ENCODE measurements around the gene LAMP1. TPM values are rescaled to one million over a fixed set of nuclear protein-coding genes. Genes with fewer than 3 reads are reported as not detected.
"Not testable (repeated sequence)": the region's sequence is repeated elsewhere in the genome, so short reads cannot be mapped to it uniquely, and the experiment has no call there.

Gene LAMP1
- total RNA-seq, 1 experiment from 2014 or later: 199 TPM

- no peak for DNase-seq (ENCODE audit: low spot score)
- in situ Hi-C loops (cut with HindIII; ENCODE audit: low sequenced_read_pairs): no loop called here
Observed at GRCh38 chr13:113293686-113294085, 3.4 kb upstream of the LAMP1 start.

GRCh38 chr13:113295776-113296175 lies 1.3 kb upstream of the LAMP1 start:
- in situ Hi-C loops (cut with HindIII; ENCODE audit: low sequenced_read_pairs): no loop called here

GRCh38 chr13:113297370-113298042 lies 467 bp downstream of the LAMP1 start:
- in situ Hi-C loops (cut with HindIII; ENCODE audit: low sequenced_read_pairs): no loop called here
- DNase-seq (ENCODE audit: low spot score): peak; percentile 13

More at GRCh38 chr13:113295776-113296175, 1.3 kb upstream of the LAMP1 start:
- DNase-seq (ENCODE audit: low spot score): no peak

- DNase-seq (ENCODE audit: low spot score): no peak
- in situ Hi-C loops (cut with HindIII; ENCODE audit: low sequenced_read_pairs): no loop called here
Observed at GRCh38 chr13:113298043-113298945, 1.3 kb downstream of the LAMP1 start.

GRCh38 chr13:113299951-113300350 lies 2.9 kb downstream of the LAMP1 start:
- in situ Hi-C loops (cut with HindIII; ENCODE audit: low sequenced_read_pairs): no loop called here

GRCh38 chr13:113302986-113303385 lies 5.9 kb downstream of the LAMP1 start:
- no peak for DNase-seq (ENCODE audit: low spot score)
- in situ Hi-C loops (cut with HindIII; ENCODE audit: low sequenced_read_pairs): no loop called here

More at GRCh38 chr13:113299951-113300350, 2.9 kb downstream of the LAMP1 start:
- no peak for DNase-seq (ENCODE audit: low spot score)

GRCh38 chr13:113304121-113304520 lies 7.1 kb downstream of the LAMP1 start:
- in situ Hi-C loops (cut with HindIII; ENCODE audit: low sequenced_read_pairs): no loop called here
- no peak for DNase-seq (ENCODE audit: low spot score)

- in situ Hi-C loops (cut with HindIII; ENCODE audit: low sequenced_read_pairs): no loop called here
Observed at GRCh38 chr13:113305208-113305607, 8.2 kb downstream of the LAMP1 start.

GRCh38 chr13:113307491-113307890 lies 10.5 kb downstream of the LAMP1 start:
- in situ Hi-C loops (cut with HindIII; ENCODE audit: low sequenced_read_pairs): no loop called here
- DNase-seq (ENCODE audit: low spot score): no peak

More at GRCh38 chr13:113305208-113305607, 8.2 kb downstream of the LAMP1 start:
- no peak for DNase-seq (ENCODE audit: low spot score)

GRCh38 chr13:113309473-113309872 lies 12.4 kb downstream of the LAMP1 start:
- DNase-seq (ENCODE audit: low spot score): no peak
- in situ Hi-C loops (cut with HindIII; ENCODE audit: low sequenced_read_pairs): no loop called here

GRCh38 chr13:113314112-113314511 lies 17.1 kb downstream of the LAMP1 start:
- DNase-seq (ENCODE audit: low spot score); in situ Hi-C loops (cut with HindIII; ENCODE audit: low sequenced_read_pairs): not testable (repeated sequence)

GRCh38 chr13:113314895-113315470 lies 17.9 kb downstream of the LAMP1 start:
- DNase-seq (ENCODE audit: low spot score); in situ Hi-C loops (cut with HindIII; ENCODE audit: low sequenced_read_pairs): not testable (repeated sequence)

- no peak for DNase-seq (ENCODE audit: low spot score)
- in situ Hi-C loops (cut with HindIII; ENCODE audit: low sequenced_read_pairs): no loop called here
Observed at GRCh38 chr13:113315992-113316391, 19.0 kb downstream of the LAMP1 start.

GRCh38 chr13:113317031-113317430 lies 20.0 kb downstream of the LAMP1 start:
- no peak for DNase-seq (ENCODE audit: low spot score)
- in situ Hi-C loops (cut with HindIII; ENCODE audit: low sequenced_read_pairs): no loop called here

GRCh38 chr13:113318956-113319355 lies 21.9 kb downstream of the LAMP1 start:
- in situ Hi-C loops (cut with HindIII; ENCODE audit: low sequenced_read_pairs): no loop called here
- no peak for DNase-seq (ENCODE audit: low spot score)

- DNase-seq (ENCODE audit: low spot score): no peak
- in situ Hi-C loops (cut with HindIII; ENCODE audit: low sequenced_read_pairs): no loop called here
Observed at GRCh38 chr13:113319371-113319770, 22.3 kb downstream of the LAMP1 start.

- in situ Hi-C loops (cut with HindIII; ENCODE audit: low sequenced_read_pairs): no loop called here
- DNase-seq (ENCODE audit: low spot score): peak; percentile 65
Observed at GRCh38 chr13:113320226-113320875, 23.3 kb downstream of the LAMP1 start.

GRCh38 chr13:113321546-113321945 lies 24.5 kb downstream of the LAMP1 start:
- no peak for DNase-seq (ENCODE audit: low spot score)

GRCh38 chr13:113322043-113322461 lies 25.0 kb downstream of the LAMP1 start:
- DNase-seq (ENCODE audit: low spot score): no peak
- in situ Hi-C loops (cut with HindIII; ENCODE audit: low sequenced_read_pairs): no loop called here

More at GRCh38 chr13:113321546-113321945, 24.5 kb downstream of the LAMP1 start:
- in situ Hi-C loops (cut with HindIII; ENCODE audit: low sequenced_read_pairs): no loop called here
